Measurements from ENCODE around the gene TMEM72. TPM values are rescaled to one million over a fixed set of nuclear protein-coding genes. Genes with fewer than 3 reads are reported as not detected.

Gene TMEM72
- total and polyA plus RNA-seq, 3 experiments from 2014 or later: not detected

DNA sequence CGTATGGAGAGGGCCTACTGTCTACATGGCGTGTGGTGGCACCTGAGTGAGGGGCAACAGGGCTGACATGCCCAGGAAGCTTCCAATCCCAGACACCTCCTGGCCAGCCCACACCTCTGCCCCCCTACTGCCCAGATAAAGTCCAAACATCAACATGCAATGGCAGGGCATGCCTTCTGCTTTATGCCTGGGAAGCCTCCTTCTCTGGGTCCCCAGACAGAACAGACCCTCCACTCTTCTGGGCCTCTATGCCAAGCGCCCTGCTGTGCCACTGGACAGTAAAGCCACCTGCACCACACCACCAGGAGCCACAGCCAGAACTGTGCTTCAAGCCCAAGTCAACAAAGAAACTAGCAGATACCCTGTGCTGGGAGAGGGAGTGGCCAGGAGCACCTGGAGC, 12.5 kb downstream of the TMEM72 start:
- Mint-ChIP-seq H3K27me3 (peaks cover 0 to 4% of the 10 kb centered on the region in 2 donors), H3K4me1 (no peaks in the 10 kb centered on the region), H3K9me3 (no peaks in the 10 kb centered on the region), H3K36me3 (no peaks in the 10 kb centered on the region), H3K27ac (no peak overlapping the region), H3K4me3 (no peak overlapping the region)
- no peak for DNase-seq
- no peaks in the 10 kb centered on the region for H3K36me3 ChIP-seq (ENCODE audit: insufficient read depth, low read length)
- no peaks in the 10 kb centered on the region for H3K9me3 ChIP-seq (ENCODE audit: low read length)
- no peak overlapping the region for H3K27ac ChIP-seq (ENCODE audit: low read depth, low read length)
- ChIA-PET CTCF (no interaction called here), POLR2A (no interaction called here)
- no peak overlapping the region for H3K4me3 ChIP-seq (ENCODE audit: low read length)
- H3K4me1 ChIP-seq (ENCODE audit: insufficient read depth, low read length): no peaks in the 10 kb centered on the region
- no peaks in the 10 kb centered on the region for H3K27me3 ChIP-seq (ENCODE audit: insufficient read depth, low read length, poor library complexity, severe bottlenecking)

- Histone ChIP-seq H3K27me3 (ENCODE audit: insufficient read depth, low read length, poor library complexity, severe bottlenecking) (no peaks in the 10 kb centered on the region), H3K36me3 (ENCODE audit: insufficient read depth, low read length) (no peaks in the 10 kb centered on the region), H3K4me1 (ENCODE audit: insufficient read depth, low read length) (no peaks in the 10 kb centered on the region), H3K27ac (ENCODE audit: low read depth, low read length) (no peak overlapping the region), H3K9me3 (ENCODE audit: low read length) (no peaks in the 10 kb centered on the region), H3K4me3 (ENCODE audit: low read length) (no peak overlapping the region)
- no peaks in the 10 kb centered on the region for H3K4me1 Mint-ChIP-seq
- H3K4me3 Mint-ChIP-seq: no peak overlapping the region
- POLR2A ChIA-PET: no interaction called here
- no peaks in the 10 kb centered on the region for H3K36me3 Mint-ChIP-seq
- H3K9me3 Mint-ChIP-seq: no peaks in the 10 kb centered on the region
- peaks cover 0 to 7% of the 10 kb centered on the region in 2 donors for H3K27me3 Mint-ChIP-seq
- no peak overlapping the region for H3K27ac Mint-ChIP-seq
- DNase-seq: no peak
- CTCF ChIA-PET: no interaction called here
Measured at GRCh38 chr10:44924261-44925040, 13.3 kb downstream of the TMEM72 start.

- POLR2A ChIA-PET: no interaction called here
- no peaks in the 10 kb centered on the region for H3K9me3 ChIP-seq (ENCODE audit: low read length)
- no peak for DNase-seq
- Mint-ChIP-seq H3K9me3 (no peaks in the 10 kb centered on the region), H3K4me1 (no peaks in the 10 kb centered on the region), H3K27ac (no peak overlapping the region), H3K27me3 (peaks cover 0 to 4% of the 10 kb centered on the region in 2 donors), H3K36me3 (no peaks in the 10 kb centered on the region), H3K4me3 (no peak overlapping the region)
- H3K27me3 ChIP-seq (ENCODE audit: insufficient read depth, low read length, poor library complexity, severe bottlenecking): no peaks in the 10 kb centered on the region
- H3K36me3 ChIP-seq (ENCODE audit: insufficient read depth, low read length): no peaks in the 10 kb centered on the region
- H3K27ac ChIP-seq (ENCODE audit: low read depth, low read length): no peak overlapping the region
- CTCF ChIA-PET: no interaction called here
- no peak overlapping the region for H3K4me3 ChIP-seq (ENCODE audit: low read length)
- no peaks in the 10 kb centered on the region for H3K4me1 ChIP-seq (ENCODE audit: insufficient read depth, low read length)
Measured at GRCh38 chr10:44925224-44925623, 14.1 kb downstream of the TMEM72 start.

DNA sequence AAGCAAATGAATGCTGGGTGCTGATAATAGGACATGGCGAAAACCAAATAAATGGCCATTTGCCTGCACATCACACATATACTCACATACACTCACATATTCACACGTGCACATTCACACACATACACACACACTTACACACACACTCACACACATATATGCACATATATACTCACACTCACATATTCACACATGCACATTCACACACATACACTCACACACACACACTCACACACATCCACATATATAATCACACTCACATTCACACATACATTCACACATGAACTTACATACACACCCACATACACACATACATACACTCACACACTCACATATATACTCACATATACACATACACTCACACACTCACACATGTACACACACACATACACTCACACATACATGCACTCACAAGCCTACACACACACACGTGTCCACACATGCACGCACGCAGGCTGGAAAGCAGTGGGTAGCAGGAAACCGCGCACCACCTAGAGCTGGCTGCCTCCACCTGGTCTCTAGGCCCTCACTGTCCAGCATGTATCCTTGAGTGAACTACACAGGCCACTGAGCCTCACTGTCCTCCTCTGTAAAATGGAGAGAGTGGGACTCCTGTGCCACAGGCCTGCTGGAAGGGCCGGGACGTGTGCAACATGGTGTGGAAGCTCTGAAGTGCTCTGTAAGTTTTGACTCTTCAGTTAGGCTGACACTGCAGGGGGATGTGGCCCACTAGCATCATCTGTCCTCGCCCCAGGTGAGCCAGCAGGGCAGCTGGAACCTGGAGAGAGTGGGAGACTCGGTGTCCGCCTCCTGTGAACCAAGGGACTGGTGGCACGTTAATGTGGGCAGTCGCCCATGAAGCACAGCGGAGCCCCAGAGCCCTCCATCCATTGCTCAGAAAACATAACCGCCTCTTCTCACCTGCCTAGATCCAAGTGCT, 14.9 kb downstream of the TMEM72 start:
- Mint-ChIP-seq H3K36me3 (no peaks in the 10 kb centered on the region), H3K4me3 (no peak overlapping the region), H3K27me3 (peaks cover 0 to 3% of the 10 kb centered on the region in 2 donors), H3K4me1 (no peaks in the 10 kb centered on the region), H3K27ac (no peak overlapping the region), H3K9me3 (no peaks in the 10 kb centered on the region)
- Histone ChIP-seq H3K9me3 (ENCODE audit: low read length) (no peaks in the 10 kb centered on the region), H3K36me3 (ENCODE audit: insufficient read depth, low read length) (no peaks in the 10 kb centered on the region), H3K27me3 (ENCODE audit: insufficient read depth, low read length, poor library complexity, severe bottlenecking) (no peaks in the 10 kb centered on the region), H3K27ac (ENCODE audit: low read depth, low read length) (no peak overlapping the region), H3K4me3 (ENCODE audit: low read length) (no peak overlapping the region), H3K4me1 (ENCODE audit: insufficient read depth, low read length) (no peaks in the 10 kb centered on the region)
- no peak for DNase-seq
- POLR2A ChIA-PET: no interaction called here
- CTCF ChIA-PET: no interaction called here

DNA sequence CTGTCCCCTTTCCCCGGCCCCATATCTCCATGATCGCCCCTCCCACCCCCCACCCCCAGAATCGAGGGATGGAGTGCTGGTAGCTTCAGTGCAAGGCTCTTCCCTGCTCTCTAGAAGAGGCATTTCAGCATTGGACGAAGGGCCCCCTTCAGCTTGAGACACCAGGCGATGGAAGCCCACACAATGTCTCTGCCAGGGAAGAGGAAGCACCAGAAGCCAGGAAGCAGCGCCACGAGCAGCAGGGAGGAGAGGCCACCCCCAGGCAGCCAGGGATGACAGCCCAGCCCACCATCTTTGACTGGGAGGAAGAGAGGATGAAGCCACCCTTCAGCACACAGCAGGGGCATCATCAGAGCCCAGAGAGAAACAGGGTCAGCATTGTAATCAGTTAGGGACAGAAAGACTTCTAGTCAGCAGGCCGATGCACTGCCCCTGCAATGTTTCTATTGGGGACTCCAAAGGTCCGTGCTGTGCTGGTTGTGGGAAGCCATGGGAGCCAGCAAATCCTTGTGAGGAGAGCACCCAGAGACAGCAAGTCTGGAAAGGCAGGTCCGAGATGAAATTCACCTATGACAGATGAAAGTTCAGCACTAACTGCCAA, 15.7 kb downstream of the TMEM72 start:
- Histone ChIP-seq H3K9me3 (ENCODE audit: low read length) (no peaks in the 10 kb centered on the region), H3K36me3 (ENCODE audit: insufficient read depth, low read length) (no peaks in the 10 kb centered on the region), H3K27ac (ENCODE audit: low read depth, low read length) (no peak overlapping the region), H3K4me3 (ENCODE audit: low read length) (no peak overlapping the region), H3K27me3 (ENCODE audit: insufficient read depth, low read length, poor library complexity, severe bottlenecking) (no peaks in the 10 kb centered on the region), H3K4me1 (ENCODE audit: insufficient read depth, low read length) (no peaks in the 10 kb centered on the region)
- H3K27ac Mint-ChIP-seq: no peak overlapping the region
- POLR2A ChIA-PET: no interaction called here
- H3K36me3 Mint-ChIP-seq: no peaks in the 10 kb centered on the region
- no peaks in the 10 kb centered on the region for H3K9me3 Mint-ChIP-seq
- no peak overlapping the region for H3K4me3 Mint-ChIP-seq
- CTCF ChIA-PET: no interaction called here
- no peaks in the 10 kb centered on the region for H3K4me1 Mint-ChIP-seq
- peaks cover 0 to 3% of the 10 kb centered on the region in 2 donors for H3K27me3 Mint-ChIP-seq
- DNase-seq: no peak

DNA sequence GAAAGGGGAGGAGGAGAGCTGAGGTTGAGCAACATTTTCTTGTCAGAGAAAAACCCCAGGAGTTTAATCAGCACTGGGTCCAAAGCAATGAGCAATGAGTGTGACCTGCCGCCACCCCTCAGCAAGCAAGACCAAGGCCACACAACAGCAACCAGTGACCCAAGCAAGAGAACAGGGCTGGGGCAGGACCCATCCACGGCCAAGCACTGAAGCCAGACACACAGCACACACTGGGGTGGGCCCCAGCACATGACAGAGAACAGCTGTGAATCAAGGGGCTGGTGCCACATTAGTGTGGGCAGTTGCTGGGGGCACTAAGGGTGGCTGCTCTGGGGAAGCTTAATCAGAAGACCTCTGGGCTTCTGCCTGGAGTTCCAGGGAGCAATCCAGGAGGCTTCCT, 16.2 kb downstream of the TMEM72 start:
- no peak overlapping the region for H3K27ac ChIP-seq (ENCODE audit: low read depth, low read length)
- ChIA-PET CTCF (no interaction called here), POLR2A (no interaction called here)
- H3K9me3 ChIP-seq (ENCODE audit: low read length): no peaks in the 10 kb centered on the region
- no peak overlapping the region for H3K4me3 ChIP-seq (ENCODE audit: low read length)
- no peaks in the 10 kb centered on the region for H3K4me1 ChIP-seq (ENCODE audit: insufficient read depth, low read length)
- H3K27ac Mint-ChIP-seq: peak overlapping the region in 1 of 8 donors; percentile 35
- no peak overlapping the region for H3K4me3 Mint-ChIP-seq
- no peaks in the 10 kb centered on the region for H3K36me3 Mint-ChIP-seq
- H3K36me3 ChIP-seq (ENCODE audit: insufficient read depth, low read length): no peaks in the 10 kb centered on the region
- no peaks in the 10 kb centered on the region for H3K4me1 Mint-ChIP-seq
- no peaks in the 10 kb centered on the region for H3K27me3 ChIP-seq (ENCODE audit: insufficient read depth, low read length, poor library complexity, severe bottlenecking)
- H3K9me3 Mint-ChIP-seq: no peaks in the 10 kb centered on the region
- H3K27me3 Mint-ChIP-seq: peaks cover 0 to 3% of the 10 kb centered on the region in 2 donors
- no peak for DNase-seq

DNA sequence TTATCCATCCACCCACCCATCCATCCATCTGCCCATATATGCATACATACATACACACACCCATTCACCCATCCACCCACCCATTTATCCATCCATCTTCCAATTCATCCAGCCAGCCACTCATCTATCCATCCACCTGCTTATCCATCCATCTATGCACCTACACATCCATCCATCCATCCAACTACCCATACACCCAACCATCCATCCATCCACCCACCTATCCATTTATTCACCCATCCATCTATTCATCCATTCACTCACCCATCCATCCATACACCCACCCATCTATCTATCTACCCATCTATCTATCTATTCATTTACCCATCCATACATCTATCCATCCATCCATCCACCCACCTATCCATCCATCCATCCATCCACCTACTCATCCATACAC, 17.3 kb downstream of the TMEM72 start:
- Mint-ChIP-seq H3K36me3 (no peaks in the 10 kb centered on the region), H3K9me3 (no peaks in the 10 kb centered on the region), H3K4me3 (no peak overlapping the region), H3K27me3 (peaks cover 0 to 3% of the 10 kb centered on the region in 2 donors), H3K4me1 (no peaks in the 10 kb centered on the region), H3K27ac (no peak overlapping the region)
- no peaks in the 10 kb centered on the region for H3K9me3 ChIP-seq (ENCODE audit: low read length)
- POLR2A ChIA-PET: no interaction called here
- no peaks in the 10 kb centered on the region for H3K27me3 ChIP-seq (ENCODE audit: insufficient read depth, low read length, poor library complexity, severe bottlenecking)
- no peaks in the 10 kb centered on the region for H3K36me3 ChIP-seq (ENCODE audit: insufficient read depth, low read length)
- H3K4me3 ChIP-seq (ENCODE audit: low read length): no peak overlapping the region
- DNase-seq: no peak
- CTCF ChIA-PET: no interaction called here
- H3K27ac ChIP-seq (ENCODE audit: low read depth, low read length): no peak overlapping the region
- H3K4me1 ChIP-seq (ENCODE audit: insufficient read depth, low read length): no peaks in the 10 kb centered on the region
